NB4 (cell line): ENCODE results near the gene ANXA6.

ENCODE experiments used
- DNase-seq: peaks from one replicate; pipeline ENCODE4 v3.0.0; 2010; ENCODE audit warnings: low read depth
- H3K4me3 ChIP-seq: one replicate; pipeline ENCODE4 v1.5.1; 2011; ENCODE audit warnings: mild to moderate bottlenecking, low read depth, low read length, moderate library complexity
- MYC ChIP-seq: IDR thresholded peaks from 2 replicates; pipeline ENCODE4 v1.6.1; 2011; ENCODE audit warnings: low read depth, low read length
- POLR2A ChIP-seq: IDR thresholded peaks from 2 replicates; pipeline ENCODE4 v1.6.1; 2011; ENCODE audit warnings: mild to moderate bottlenecking; ENCODE audit not compliant: insufficient read length; ENCODE audit errors: extremely low read depth
- TF ChIP-seq, protein P1 (sequence below): IDR thresholded peaks from 2 replicates; pipeline ENCODE4 v1.6.1; 2011; ENCODE audit warnings: low read depth, low read length
- TF ChIP-seq, protein P2 (sequence below): IDR thresholded peaks from one replicate; pipeline ENCODE4 v1.5.1; 2012; ENCODE audit warnings: low read depth, low read length

The ANXA6 gene

DNA sequence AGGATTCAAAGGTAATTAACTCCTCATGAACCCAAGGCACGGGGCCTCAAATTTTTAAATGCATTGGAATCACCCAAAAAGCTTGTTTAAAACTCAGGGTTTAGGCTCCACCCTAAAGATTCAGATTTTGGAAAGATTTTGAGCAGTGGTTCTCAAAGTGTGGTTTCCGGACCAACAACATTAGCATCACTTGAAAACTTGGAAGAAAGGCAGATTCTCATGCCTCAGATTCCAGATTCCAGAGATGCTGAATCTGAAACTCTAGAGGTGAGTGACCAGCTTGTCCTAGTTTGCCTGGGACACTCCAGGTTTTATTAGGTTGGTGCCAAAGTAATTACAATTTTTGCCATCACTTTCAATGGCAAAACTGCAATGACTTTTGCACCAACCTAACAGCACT is 52.0 kb downstream of the ANXA6 start:
- no peak for DNase-seq

DNA sequence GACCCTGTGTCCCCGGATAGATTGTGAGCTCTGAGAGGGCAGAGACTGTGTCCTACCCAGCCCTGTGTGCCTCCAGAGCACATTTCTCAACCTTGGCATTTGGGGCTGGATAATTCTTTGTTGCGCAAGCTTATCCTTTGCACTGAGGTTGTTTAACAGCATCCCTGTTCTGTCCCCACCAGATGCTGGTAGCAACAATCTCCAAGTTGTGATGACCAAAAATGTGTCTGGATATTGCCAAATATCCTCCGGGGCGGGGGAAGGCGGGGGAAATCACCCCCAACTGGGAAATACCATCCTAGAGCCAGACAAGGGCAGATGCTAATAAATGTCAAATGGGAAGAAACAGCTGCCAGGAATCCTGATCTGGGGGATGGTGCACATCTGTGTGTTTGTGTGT is 52.8 kb downstream of the ANXA6 start:
- no peak overlapping the region for H3K4me3 ChIP-seq
- no peak for TF ChIP-seq POLR2A
- no peak for TF ChIP-seq MYC
- TF ChIP-seq, protein P1, sequence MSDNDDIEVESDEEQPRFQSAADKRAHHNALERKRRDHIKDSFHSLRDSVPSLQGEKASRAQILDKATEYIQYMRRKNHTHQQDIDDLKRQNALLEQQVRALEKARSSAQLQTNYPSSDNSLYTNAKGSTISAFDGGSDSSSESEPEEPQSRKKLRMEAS = no peak
- TF ChIP-seq, protein P2, sequence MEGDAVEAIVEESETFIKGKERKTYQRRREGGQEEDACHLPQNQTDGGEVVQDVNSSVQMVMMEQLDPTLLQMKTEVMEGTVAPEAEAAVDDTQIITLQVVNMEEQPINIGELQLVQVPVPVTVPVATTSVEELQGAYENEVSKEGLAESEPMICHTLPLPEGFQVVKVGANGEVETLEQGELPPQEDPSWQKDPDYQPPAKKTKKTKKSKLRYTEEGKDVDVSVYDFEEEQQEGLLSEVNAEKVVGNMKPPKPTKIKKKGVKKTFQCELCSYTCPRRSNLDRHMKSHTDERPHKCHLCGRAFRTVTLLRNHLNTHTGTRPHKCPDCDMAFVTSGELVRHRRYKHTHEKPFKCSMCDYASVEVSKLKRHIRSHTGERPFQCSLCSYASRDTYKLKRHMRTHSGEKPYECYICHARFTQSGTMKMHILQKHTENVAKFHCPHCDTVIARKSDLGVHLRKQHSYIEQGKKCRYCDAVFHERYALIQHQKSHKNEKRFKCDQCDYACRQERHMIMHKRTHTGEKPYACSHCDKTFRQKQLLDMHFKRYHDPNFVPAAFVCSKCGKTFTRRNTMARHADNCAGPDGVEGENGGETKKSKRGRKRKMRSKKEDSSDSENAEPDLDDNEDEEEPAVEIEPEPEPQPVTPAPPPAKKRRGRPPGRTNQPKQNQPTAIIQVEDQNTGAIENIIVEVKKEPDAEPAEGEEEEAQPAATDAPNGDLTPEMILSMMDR = no peak
- no peak for DNase-seq

More for the DNA sequence above, 52.0 kb downstream of the ANXA6 start:
- H3K4me3 ChIP-seq = no peak overlapping the region
- TF ChIP-seq POLR2A = no peak
- TF ChIP-seq, protein P2 = no peak
- TF ChIP-seq, protein P1 = no peak
- TF ChIP-seq MYC = no peak

DNA sequence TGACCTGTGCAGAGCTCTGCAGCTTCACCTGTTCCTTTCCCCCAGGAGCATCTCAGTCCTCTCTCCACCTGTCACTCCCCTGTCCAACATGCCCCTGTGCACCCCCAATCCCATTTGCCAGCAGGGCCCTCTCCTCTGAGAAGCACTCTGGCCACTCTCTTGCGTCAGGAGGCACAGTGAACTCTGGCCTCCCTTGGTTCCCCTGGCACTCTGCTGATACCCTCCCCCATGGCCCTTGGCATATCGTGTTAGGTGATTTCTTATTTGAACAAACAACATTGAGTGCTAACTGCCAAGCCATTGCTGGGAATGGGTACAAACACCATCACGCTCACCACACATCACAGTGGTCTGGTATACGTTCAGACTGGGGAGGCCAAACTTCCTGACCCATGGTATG is 55.8 kb downstream of the ANXA6 start:
- no peak overlapping the region for H3K4me3 ChIP-seq
- TF ChIP-seq, protein P2 = no peak
- TF ChIP-seq POLR2A (no peak), MYC (no peak)
- TF ChIP-seq, protein P1 = no peak
- no peak for DNase-seq

DNA sequence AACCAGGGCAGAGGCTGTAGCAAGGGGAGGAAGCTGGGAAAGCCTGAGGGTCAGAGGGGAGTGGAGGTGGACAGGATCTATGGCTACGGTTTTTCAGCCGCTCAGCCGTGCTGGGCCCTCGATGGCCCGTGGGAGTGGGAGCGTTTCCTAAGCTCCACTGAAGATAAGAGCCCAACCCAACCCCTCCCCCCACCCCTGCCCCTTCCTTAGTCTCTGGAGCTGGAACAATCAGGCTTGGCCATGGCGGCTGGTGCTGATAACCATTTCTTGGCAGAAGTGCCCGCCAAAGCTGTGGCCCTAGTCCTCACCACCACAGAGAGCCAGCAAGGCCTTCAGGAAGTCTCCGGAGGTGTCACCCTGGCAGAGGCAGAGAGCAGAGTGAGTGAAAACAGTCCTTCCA is 56.4 kb downstream of the ANXA6 start:
- TF ChIP-seq, protein P2 = no peak
- no peak for TF ChIP-seq MYC
- TF ChIP-seq POLR2A = no peak
- TF ChIP-seq, protein P1 = no peak
- no peak for DNase-seq
- no peak overlapping the region for H3K4me3 ChIP-seq

DNA sequence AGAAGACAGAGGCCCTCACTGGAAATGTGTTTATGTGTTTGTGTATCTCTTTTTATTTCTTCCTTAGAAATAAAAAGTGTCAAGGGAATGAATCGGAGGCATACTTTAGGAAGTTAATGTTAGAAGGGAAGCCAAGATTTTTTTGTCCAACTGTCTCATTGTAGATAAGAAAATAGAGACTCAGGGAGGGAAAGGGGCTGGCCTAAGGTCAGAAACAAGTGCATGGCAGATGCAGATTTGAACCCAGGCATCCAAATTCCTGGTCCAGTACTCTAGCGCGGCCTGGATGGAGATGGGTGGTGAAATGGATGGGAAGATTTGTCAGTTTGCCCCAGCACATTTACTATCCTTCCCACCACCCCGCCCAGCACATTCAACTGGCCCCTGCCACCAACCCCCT is 56.9 kb downstream of the ANXA6 start:
- no peak overlapping the region for H3K4me3 ChIP-seq
- no peak for DNase-seq
- TF ChIP-seq, protein P1 = no peak
- no peak for TF ChIP-seq POLR2A
- no peak for TF ChIP-seq MYC
- TF ChIP-seq, protein P2 = no peak

DNA sequence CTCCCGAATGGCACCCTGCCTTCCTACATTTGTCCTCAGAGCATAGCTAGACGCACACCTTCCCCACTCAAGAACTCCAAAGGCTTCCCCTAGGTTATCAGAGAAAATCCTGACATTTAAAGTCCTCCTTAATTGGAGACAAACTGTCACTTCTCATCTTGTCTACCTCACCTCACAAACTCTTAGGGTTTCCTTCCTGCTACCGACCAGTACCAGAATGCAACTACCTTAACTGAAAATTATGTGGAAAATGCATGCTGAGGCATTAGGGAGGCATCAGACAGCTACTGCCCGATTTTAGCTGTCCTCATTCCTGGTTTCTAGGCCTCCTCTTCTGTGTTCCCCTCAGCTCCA is 58.8 kb downstream of the ANXA6 start:
- DNase-seq = no peak
- H3K4me3 ChIP-seq = no peak overlapping the region
- no peak for TF ChIP-seq POLR2A
- TF ChIP-seq MYC = no peak
- TF ChIP-seq, protein P2 = no peak
- TF ChIP-seq, protein P1 = no peak
